Left colon (tissue), 2 donors: ENCODE data around the gene MED13. TPM values are rescaled to one million over a fixed set of nuclear protein-coding genes. Genes with fewer than 3 reads are reported as not detected.
"Not testable (repeated sequence)": the region's sequence is repeated elsewhere in the genome, so short reads cannot be mapped to it uniquely, and the experiment has no call there.

Source experiments
- ATAC-seq: fragments of 200-7000 bp; cut with Tn5 transposase; one replicate; pipeline ENCODE4 v1.9.1; 2020; ENCODE audit warnings: mild to moderate bottlenecking, moderate library complexity
- DNase-seq, 2 donors: peaks; one replicate each; pipeline ENCODE4 v3.0.0-alpha.2; 2020
- intact Hi-C, 2 donors: fragments of 100-400 bp; cut with DNase I in 1 of 2; cut with micrococcal nuclease in 1 of 2; formaldehyde crosslinking; loops; one replicate each; pipeline versions ENCODE4 v1.11.2 to v1.14.0; 2022; cut with DNase I, micrococcal nuclease
- total RNA-seq, 2 donors: library from RNA; stranded (reverse); fragmentation: NEBNext Ultra II Directional; extraction: Animal tissue kit (Norgen Biotek cat#: 25700); gene quantifications; one replicate each; pipeline ENCODE4 v1.2.1, GENCODE V29; 2021
- donor health status: DM: no; HTN: no; CAD: no.
- donor health status: DM: yes; HTN: yes; CAD: no.

The MED13 gene
- total RNA-seq, 2 donors from 2014 or later: 80.3 to 85.7 TPM

- no peak for ATAC-seq
- DNase-seq: no peak
- intact Hi-C loops: no loop called here
These were observed 97.3 kb downstream of the MED13 start for GRCh38 chr17:61967729-61968128.

- ATAC-seq: no peak
- intact Hi-C loops: no loop called here
These were observed 98.9 kb downstream of the MED13 start for GRCh38 chr17:61966191-61966590.

GRCh38 chr17:61955619-61956018, 109.5 kb downstream of the MED13 start:
- DNase-seq (no peak), ATAC-seq (no peak)
- intact Hi-C loops: no loop called here

More at GRCh38 chr17:61966191-61966590, 98.9 kb downstream of the MED13 start:
- DNase-seq: no peak

- intact Hi-C loops: no loop called here
- peak; percentile 92 for ATAC-seq
These were observed 117.6 kb downstream of the MED13 start for GRCh38 chr17:61947367-61948078.

GRCh38 chr17:61946359-61946758, 118.7 kb downstream of the MED13 start:
- intact Hi-C loops: no loop called here
- no peak for ATAC-seq

More at GRCh38 chr17:61947367-61948078, 117.6 kb downstream of the MED13 start:
- DNase-seq: no peak

GRCh38 chr17:61943117-61943516, 122.0 kb downstream of the MED13 start:
- ATAC-seq (no peak), DNase-seq (no peak)
- intact Hi-C loops: no loop called here

More at GRCh38 chr17:61946359-61946758, 118.7 kb downstream of the MED13 start:
- no peak for DNase-seq

GRCh38 chr17:61942085-61942484, 123.0 kb downstream of the MED13 start:
- no peak for DNase-seq
- intact Hi-C loops: no loop called here
- ATAC-seq: no peak

- intact Hi-C loops: loop anchor here in 1 of 2 donors (5.0 kb wide), 1 partner anchor 134 kb away; no protein-coding TSS in a partner anchor
- no peak for DNase-seq
- no peak for ATAC-seq
These were observed 137.0 kb downstream of the MED13 start for GRCh38 chr17:61928101-61928436.

- DNase-seq (peak; percentile 95 to 97), ATAC-seq (peak; percentile 95)
- intact Hi-C loops: loop anchor here in 1 of 2 donors (5.0 kb wide), 1 partner anchor 135 kb away; no protein-coding TSS in a partner anchor
These were observed 137.6 kb downstream of the MED13 start, which contains the start of gene INTS2 for GRCh38 chr17:61927208-61928100. INTS2 (minus strand) TSS chr17:61927982; CDS start chr17:61926644, 1,338 bp downstream.

- intact Hi-C loops: loop anchor here in 1 of 2 donors (5.0 kb wide), 1 partner anchor 135 kb away; no protein-coding TSS in a partner anchor
- no peak for DNase-seq
- ATAC-seq: peak; percentile 9
These were observed 138.3 kb downstream of the MED13 start for GRCh38 chr17:61926826-61927207.

GRCh38 chr17:61915162-61915561, 149.9 kb downstream of the MED13 start:
- ATAC-seq, intact Hi-C loops, DNase-seq: not testable (repeated sequence)

GRCh38 chr17:61908292-61909037, 156.6 kb downstream of the MED13 start:
- ATAC-seq (no peak), DNase-seq (no peak)
- intact Hi-C loops: no loop called here

- ATAC-seq: no peak
- DNase-seq: no peak
These were observed 157.7 kb downstream of the MED13 start for GRCh38 chr17:61907361-61907760.

GRCh38 chr17:61904094-61904710, 160.9 kb downstream of the MED13 start:
- ATAC-seq (no peak), DNase-seq (no peak)
- intact Hi-C loops: no loop called here

More at GRCh38 chr17:61907361-61907760, 157.7 kb downstream of the MED13 start:
- intact Hi-C loops: no loop called here

- DNase-seq: no peak
- intact Hi-C loops: no loop called here
- ATAC-seq: no peak
These were observed 161.8 kb downstream of the MED13 start for GRCh38 chr17:61903251-61903650.

- no peak for DNase-seq
- no peak for ATAC-seq
- intact Hi-C loops: no loop called here
These were observed 167.4 kb downstream of the MED13 start for GRCh38 chr17:61897548-61898180.

- ATAC-seq (no peak), DNase-seq (no peak)
- intact Hi-C loops: no loop called here
These were observed 169.7 kb downstream of the MED13 start for GRCh38 chr17:61895391-61895790.

- intact Hi-C loops, DNase-seq, ATAC-seq: not testable (repeated sequence)
These were observed 170.8 kb downstream of the MED13 start for GRCh38 chr17:61894310-61894709.
